ENCODE data around the gene PKD1.

The PKD1 gene

GRCh38 chr16:2056077-2056476 lies 79.6 kb downstream of the PKD1 start:
- no peak for FAIRE-seq
- DNase-seq (ENCODE audit: insufficient read length, low spot score) = no peak

GRCh38 chr16:2054543-2055245 lies 81.0 kb downstream of the PKD1 start:
- FAIRE-seq (no peak), DNase-seq (ENCODE audit: insufficient read length, low spot score) (no peak)
- no peak for TF ChIP-seq CTCF (IDR thresholded peaks at IDR 0.05; ENCODE audit: insufficient read depth, missing control alignments)

More at GRCh38 chr16:2056077-2056476, 79.6 kb downstream of the PKD1 start:
- TF ChIP-seq CTCF (IDR thresholded peaks at IDR 0.05; ENCODE audit: insufficient read depth, missing control alignments) = no peak

- TF ChIP-seq CTCF (IDR thresholded peaks at IDR 0.05; ENCODE audit: insufficient read depth, missing control alignments) = no peak
- no peak for DNase-seq (ENCODE audit: insufficient read length, low spot score)
- FAIRE-seq = no peak
Measured at GRCh38 chr16:2053897-2054296, 81.8 kb downstream of the PKD1 start.

- no peak for DNase-seq (ENCODE audit: insufficient read length, low spot score)
- FAIRE-seq = no peak
- no peak for TF ChIP-seq CTCF (IDR thresholded peaks at IDR 0.05; ENCODE audit: insufficient read depth, missing control alignments)
Measured at GRCh38 chr16:2053211-2053610, 82.5 kb downstream of the PKD1 start.

- DNase-seq (ENCODE audit: insufficient read length, low spot score) = no peak
- no peak for FAIRE-seq
- no peak for TF ChIP-seq CTCF (IDR thresholded peaks at IDR 0.05; ENCODE audit: insufficient read depth, missing control alignments)
Measured at GRCh38 chr16:2048116-2048543, 87.6 kb downstream of the PKD1 start.

GRCh38 chr16:2047330-2048115 lies 88.2 kb downstream of the PKD1 start, which contains the start of the genes NTHL1 and TSC2:
TSS of gene NTHL1 (minus strand) at chr16:2047834. CDS start at chr16:2047823, 11 bp downstream.
TSS of gene TSC2 (plus strand) at chr16:2047985. CDS start at chr16:2048616, 631 bp downstream.
- DNase-seq (ENCODE audit: insufficient read length, low spot score) = peak; percentile 90
- no peak for FAIRE-seq
- no peak for TF ChIP-seq CTCF (IDR thresholded peaks at IDR 0.05; ENCODE audit: insufficient read depth, missing control alignments)

Data from D721Med (cell line).